GM18511 (cell line): ENCODE results near the gene ZAP70.

Experiments
- ATAC-seq: cut with Tn5 transposase; IDR thresholded peaks from one replicate; pipeline ENCODE4 v1.9.1; 2021; ENCODE audit warnings: mild to moderate bottlenecking, moderate library complexity; ENCODE audit not compliant: unreplicated experiment

Gene ZAP70

GRCh38 chr2:97775074-97775473 lies 61.7 kb downstream of the ZAP70 start:
- ATAC-seq, result no peak

- no peak for ATAC-seq
Observed at GRCh38 chr2:97779141-97779540, 65.8 kb downstream of the ZAP70 start.

GRCh38 chr2:97781981-97782380 lies 68.6 kb downstream of the ZAP70 start:
- ATAC-seq, result no peak

- no peak for ATAC-seq
Observed at GRCh38 chr2:97784953-97785352, 71.6 kb downstream of the ZAP70 start.

GRCh38 chr2:97785818-97786217 lies 72.4 kb downstream of the ZAP70 start:
- ATAC-seq, result no peak

GRCh38 chr2:97788986-97789644 lies 75.7 kb downstream of the ZAP70 start:
- ATAC-seq, result no peak
